Activated naive CD4-positive, alpha-beta T cell treated with anti-CD3 and anti-CD28 coated beads for 36 hours (primary cell): ENCODE data around the gene CPNE6. TPM values are rescaled to one million over a fixed set of nuclear protein-coding genes. Genes with fewer than 3 reads are reported as not detected.
A peak's percentile ranks its signal among the peaks of the same experiment; 100 is the strongest.
"Not testable (repeated sequence)": the region's sequence is repeated elsewhere in the genome, so short reads cannot be mapped to it uniquely, and the experiment has no call there.

ENCODE experiments used
- CTCF ChIA-PET: fragments of 350-600 bp; sonication (Branson Sonifier 250); formaldehyde crosslinking; loops from one replicate; lab custom pipeline; 2021; ENCODE audit warnings: antibody characterized with exemption; lab: Charles Lee
- DNase-seq: peaks from one replicate; pipeline ENCODE4 v3.0.0-alpha.2; 2020
- H3K27ac Mint-ChIP-seq: one replicate; pipeline ENCODE4 v1.8.0; 2021; ENCODE audit warnings: mild to moderate bottlenecking, mixed read lengths
- H3K27me3 Mint-ChIP-seq: one replicate; pipeline ENCODE4 v1.8.0; 2021; ENCODE audit warnings: low read depth, mixed read lengths
- H3K36me3 Mint-ChIP-seq: one replicate; pipeline ENCODE4 v1.8.0; 2021; ENCODE audit warnings: low read depth, mixed read lengths
- H3K4me1 Mint-ChIP-seq: one replicate; pipeline ENCODE4 v1.8.0; 2021; ENCODE audit warnings: low read depth, mixed read lengths
- H3K4me3 Mint-ChIP-seq: one replicate; pipeline ENCODE4 v1.8.0; 2021; ENCODE audit warnings: mild to moderate bottlenecking, moderate library complexity, mixed read lengths
- H3K9me3 Mint-ChIP-seq: one replicate; pipeline ENCODE4 v1.8.0; 2021; ENCODE audit warnings: mixed read lengths
- intact Hi-C: fragments of 100-400 bp; cut with micrococcal nuclease; formaldehyde crosslinking; loops from one replicate; pipeline ENCODE4 v1.15.1; 2023
- total RNA-seq, 2 experiments: library from RNA; stranded (reverse); gene quantifications; one replicate each; pipeline ENCODE4 v1.2.3, GENCODE V29; 2021

Gene CPNE6
- total RNA-seq, 2 experiments from 2014 or later = not detected

GRCh38 chr14:24042746-24043145 lies 28.6 kb upstream of the CPNE6 start:
- Mint-ChIP-seq H3K4me3 (no peak overlapping the region), H3K4me1 (no peaks in the 10 kb centered on the region), H3K9me3 (no peaks in the 10 kb centered on the region), H3K36me3 (no peaks in the 10 kb centered on the region), H3K27ac (no peak overlapping the region), H3K27me3 (no peaks in the 10 kb centered on the region)
- no peak for DNase-seq
- intact Hi-C loops = no loop called here
- CTCF ChIA-PET = interaction anchor here (1.5 kb wide), 1 partner anchor 47 kb away, joined by 4 read pairs; no protein-coding TSS in a partner anchor

GRCh38 chr14:24049002-24049401 lies 22.4 kb upstream of the CPNE6 start:
- CTCF ChIA-PET, H3K9me3 Mint-ChIP-seq, H3K36me3 Mint-ChIP-seq, DNase-seq, H3K27ac Mint-ChIP-seq, intact Hi-C loops, H3K4me3 Mint-ChIP-seq, H3K27me3 Mint-ChIP-seq: not testable (repeated sequence)
- H3K4me1 Mint-ChIP-seq = peaks cover 18% of the 10 kb centered on the region

- not testable (repeated sequence) for H3K27me3 Mint-ChIP-seq
Measured at GRCh38 chr14:24050753-24051152, 20.6 kb upstream of the CPNE6 start.

GRCh38 chr14:24051176-24051788 lies 20.1 kb upstream of the CPNE6 start:
- H3K27me3 Mint-ChIP-seq = peaks cover 2% of the 10 kb centered on the region
- intact Hi-C loops = loop anchor here (5.0 kb wide), 1 partner anchor 391 kb away; the partner anchor contains the start of gene SDR39U1
- no peak for DNase-seq
- H3K36me3 Mint-ChIP-seq = no peaks in the 10 kb centered on the region
- H3K9me3 Mint-ChIP-seq = no peaks in the 10 kb centered on the region
- peaks cover 18% of the 10 kb centered on the region for H3K4me1 Mint-ChIP-seq
- peak overlapping the region; percentile 65 for H3K4me3 Mint-ChIP-seq
- H3K27ac Mint-ChIP-seq = no peak overlapping the region
- CTCF ChIA-PET = interaction anchor here (0.7 to 12.0 kb wide), 5 partner anchors 13 to 57 kb away, joined by 3 to 386 read pairs (median 6); partner anchors contain the start of gene PCK2

More at GRCh38 chr14:24050753-24051152, 20.6 kb upstream of the CPNE6 start:
- not testable (repeated sequence) for DNase-seq, H3K27ac Mint-ChIP-seq, H3K9me3 Mint-ChIP-seq, H3K36me3 Mint-ChIP-seq
- CTCF ChIA-PET = interaction anchor here (2.7 kb wide), 1 partner anchor 58 kb away, joined by 10 read pairs; no protein-coding TSS in a partner anchor
- intact Hi-C loops = loop anchor here (5.0 kb wide), 1 partner anchor 392 kb away; the partner anchor contains the start of gene SDR39U1
- Mint-ChIP-seq H3K4me1 (peaks cover 18% of the 10 kb centered on the region), H3K4me3 (peak overlapping the region; percentile 65)

GRCh38 chr14:24051789-24052655 lies 19.3 kb upstream of the CPNE6 start, which contains the start of gene CARMIL3:
CARMIL3 (plus strand) TSS chr14:24052009; CDS start chr14:24052154, 145 bp downstream.
- Mint-ChIP-seq H3K9me3 (no peaks in the 10 kb centered on the region), H3K4me1 (peaks cover 18% of the 10 kb centered on the region), H3K36me3 (no peaks in the 10 kb centered on the region)

DNA sequence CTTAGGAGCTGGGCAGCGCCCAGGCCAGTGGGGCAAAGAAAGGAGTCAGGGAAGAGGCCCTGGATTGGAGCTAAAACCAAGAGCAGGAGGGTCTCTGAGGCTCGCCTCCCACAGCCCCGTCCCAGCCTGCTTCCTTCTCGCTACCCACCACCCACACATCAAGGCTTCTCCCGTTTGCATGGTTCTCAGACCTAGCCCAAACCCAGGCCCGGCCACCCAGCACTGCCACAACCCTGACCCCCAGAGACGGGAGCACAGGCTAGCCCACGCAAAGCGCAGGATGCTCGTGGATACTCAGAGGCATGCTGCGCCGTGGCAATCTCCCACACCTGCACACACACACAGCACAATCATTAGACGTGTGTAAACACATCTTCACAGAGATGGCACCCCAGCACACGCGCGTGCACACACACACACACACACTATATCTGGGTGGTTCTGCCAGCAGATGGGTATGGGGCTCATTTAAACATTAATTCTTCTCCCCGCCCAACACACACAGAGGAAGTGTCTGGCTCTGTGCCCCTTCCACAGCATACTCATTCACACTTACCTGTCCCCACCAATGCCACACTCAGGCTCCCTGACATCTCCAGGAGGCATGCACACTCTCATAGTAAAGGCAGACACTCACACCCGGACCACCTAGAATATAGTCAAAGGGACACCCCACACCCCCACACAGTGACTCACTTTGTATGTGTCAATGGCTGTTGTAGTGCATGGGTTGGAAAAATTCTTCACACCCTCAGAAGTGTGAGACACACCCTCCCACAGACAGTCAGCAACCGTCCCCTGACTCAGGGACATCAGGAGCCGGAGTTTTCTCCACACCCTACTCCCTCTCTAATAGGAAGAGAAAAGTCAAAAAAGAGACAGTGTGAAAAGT lies 18.5 kb upstream of the CPNE6 start:
- Mint-ChIP-seq H3K27me3 (peaks cover 2% of the 10 kb centered on the region), H3K36me3 (no peaks in the 10 kb centered on the region), H3K27ac (peak overlapping the region; percentile 28), H3K9me3 (no peaks in the 10 kb centered on the region), H3K4me3 (peak overlapping the region; percentile 65), H3K4me1 (peaks cover 18% of the 10 kb centered on the region)
- CTCF ChIA-PET = interaction anchor here (2.7 to 12.0 kb wide), 3 partner anchors 39 to 56 kb away, joined by 10 to 386 read pairs (median 237); partner anchors contain the start of gene PCK2
- peak; percentile 75 for DNase-seq
- intact Hi-C loops = loop anchor here (1.0 to 5.0 kb wide), 6 partner anchors 17 to 389 kb away; partner anchors contain the start of genes DHRS4L2, IRF9 and SDR39U1

More at GRCh38 chr14:24051789-24052655, 19.3 kb upstream of the CPNE6 start, which contains the start of gene CARMIL3:
- intact Hi-C loops = loop anchor here (1.0 to 5.0 kb wide), 2 partner anchors 38 to 390 kb away; partner anchors contain the start of gene SDR39U1
- DNase-seq = peak; percentile 60
- peaks cover 2% of the 10 kb centered on the region for H3K27me3 Mint-ChIP-seq
- H3K4me3 Mint-ChIP-seq = peak within 1 kb of the TSS; percentile 65
- H3K27ac Mint-ChIP-seq = peak within 1 kb of the TSS; percentile 28
- CTCF ChIA-PET = interaction anchor here (0.7 to 12.0 kb wide), 5 partner anchors 14 to 57 kb away, joined by 3 to 386 read pairs (median 6); partner anchors contain the start of gene PCK2

GRCh38 chr14:24053548-24054323 lies 17.6 kb upstream of the CPNE6 start:
- H3K27me3 Mint-ChIP-seq = peaks cover 2% of the 10 kb centered on the region
- intact Hi-C loops = loop anchor here (1.0 to 5.0 kb wide), 5 partner anchors 17 to 389 kb away; partner anchors contain the start of genes DHRS4L2, IRF9 and SDR39U1
- H3K4me3 Mint-ChIP-seq = no peak overlapping the region
- no peaks in the 10 kb centered on the region for H3K9me3 Mint-ChIP-seq
- H3K36me3 Mint-ChIP-seq = no peaks in the 10 kb centered on the region
- no peak for DNase-seq
- H3K4me1 Mint-ChIP-seq = peaks cover 19% of the 10 kb centered on the region
- no peak overlapping the region for H3K27ac Mint-ChIP-seq
- CTCF ChIA-PET = interaction anchor here (3.2 to 12.0 kb wide), 3 partner anchors 27 to 55 kb away, joined by 11 to 386 read pairs (median 237); partner anchors contain the start of gene PCK2

DNA sequence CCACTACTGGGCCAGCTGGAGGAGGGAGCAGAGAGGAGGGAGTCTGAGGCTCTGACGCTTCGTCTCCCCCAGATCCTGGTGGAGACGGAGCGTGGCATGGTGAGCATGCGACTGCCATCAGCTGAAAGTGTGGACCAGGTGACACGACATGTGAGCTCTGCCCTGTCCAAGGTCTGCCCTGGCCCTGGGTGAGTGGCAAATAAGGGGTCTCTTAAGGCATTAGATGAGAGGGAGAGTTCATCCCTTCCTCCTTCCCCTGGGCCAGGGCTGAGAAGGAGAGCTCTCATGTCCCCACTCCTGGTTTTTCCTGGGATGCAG lies 17.1 kb upstream of the CPNE6 start:
- Mint-ChIP-seq H3K4me3 (no peak overlapping the region), H3K4me1 (peaks cover 19% of the 10 kb centered on the region), H3K36me3 (no peaks in the 10 kb centered on the region), H3K27ac (no peak overlapping the region), H3K9me3 (no peaks in the 10 kb centered on the region), H3K27me3 (peaks cover 2% of the 10 kb centered on the region)
- no peak for DNase-seq
- intact Hi-C loops = loop anchor here (5.0 kb wide), 1 partner anchor 388 kb away; the partner anchor contains the start of gene SDR39U1
- CTCF ChIA-PET = interaction anchor here (3.2 to 12.0 kb wide), 3 partner anchors 26 to 55 kb away, joined by 11 to 386 read pairs (median 237); partner anchors contain the start of gene PCK2

DNA sequence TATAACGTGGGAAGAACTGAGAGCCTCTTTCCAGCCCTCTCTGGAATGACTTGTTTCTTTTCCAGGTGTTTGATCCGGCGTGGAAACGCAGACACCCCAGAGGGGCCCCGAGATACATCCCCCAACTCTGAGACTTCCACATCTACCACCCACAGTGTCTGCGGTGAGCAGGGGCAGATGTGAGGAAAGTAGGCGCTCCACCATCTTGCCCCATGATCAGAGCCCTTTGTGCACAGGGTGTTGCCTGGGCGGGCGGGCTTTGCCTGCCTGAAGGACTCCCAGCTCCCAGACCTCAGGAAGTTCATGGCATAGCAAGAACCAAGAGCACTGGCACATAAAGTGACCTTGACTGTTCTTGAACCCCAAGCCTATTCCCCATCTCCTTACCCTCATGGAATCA lies 16.7 kb upstream of the CPNE6 start:
- DNase-seq = no peak
- no peak overlapping the region for H3K4me3 Mint-ChIP-seq
- intact Hi-C loops = loop anchor here (5.0 kb wide), 1 partner anchor 388 kb away; the partner anchor contains the start of gene SDR39U1
- H3K9me3 Mint-ChIP-seq = no peaks in the 10 kb centered on the region
- no peak overlapping the region for H3K27ac Mint-ChIP-seq
- CTCF ChIA-PET = interaction anchor here (3.2 to 12.0 kb wide), 3 partner anchors 26 to 54 kb away, joined by 11 to 386 read pairs (median 237); partner anchors contain the start of gene PCK2
- no peaks in the 10 kb centered on the region for H3K36me3 Mint-ChIP-seq
- peaks cover 2% of the 10 kb centered on the region for H3K27me3 Mint-ChIP-seq
- H3K4me1 Mint-ChIP-seq = peaks cover 19% of the 10 kb centered on the region

DNA sequence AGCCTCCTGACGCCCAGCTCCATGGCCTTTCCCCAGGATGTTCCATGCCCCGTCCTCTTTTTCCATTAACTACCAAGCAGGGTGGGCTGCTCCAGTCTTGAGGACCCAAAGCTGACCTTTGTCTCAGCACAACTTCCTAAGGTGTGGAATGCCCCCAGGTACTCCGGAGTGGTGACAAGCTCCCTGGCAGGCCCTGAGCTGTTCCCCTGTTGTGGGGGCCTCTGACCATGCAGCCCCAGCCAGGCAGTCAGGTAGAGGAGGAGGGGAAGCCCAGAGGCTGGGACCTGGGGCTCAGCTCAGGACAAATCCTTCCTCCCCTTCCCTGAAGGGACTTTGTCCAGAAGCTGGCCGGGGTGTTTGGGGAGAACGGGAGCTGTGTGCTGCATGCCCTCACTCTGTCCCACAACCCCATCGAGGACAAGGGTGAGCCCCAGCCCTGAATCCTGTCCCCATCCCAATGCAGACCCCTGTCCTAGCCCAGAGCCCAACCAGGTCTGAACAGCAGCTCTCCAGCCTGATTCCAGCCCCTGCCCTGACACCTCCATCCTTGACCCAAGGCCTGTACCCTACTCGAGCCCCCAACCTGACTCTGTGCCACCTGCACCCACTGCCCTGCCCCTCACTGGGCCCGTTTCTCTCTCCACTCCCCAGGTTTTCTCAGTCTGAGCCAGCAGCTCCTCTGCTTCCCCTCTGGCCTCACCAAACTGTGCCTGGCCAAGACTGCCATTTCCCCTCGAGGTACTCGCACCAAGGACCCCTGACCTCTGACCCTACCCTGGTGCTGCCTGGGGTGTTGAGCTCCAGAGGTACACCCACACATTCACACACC lies 15.2 kb upstream of the CPNE6 start:
- Mint-ChIP-seq H3K36me3 (no peaks in the 10 kb centered on the region), H3K27me3 (peaks cover 2% of the 10 kb centered on the region), H3K4me3 (no peak overlapping the region), H3K27ac (no peak overlapping the region), H3K9me3 (no peaks in the 10 kb centered on the region), H3K4me1 (peaks cover 17% of the 10 kb centered on the region)
- intact Hi-C loops = no loop called here
- no peak for DNase-seq
- CTCF ChIA-PET = interaction anchor here (0.7 to 12.0 kb wide), 9 partner anchors 11 to 105 kb away, joined by 3 to 386 read pairs (median 11); partner anchors contain the start of genes IRF9 and PCK2
